ENCODE data around the gene DNAJC24. TPM values are rescaled to one million over a fixed set of nuclear protein-coding genes. Genes with fewer than 3 reads are reported as not detected.

Gene DNAJC24
- total RNA-seq, 1 experiment from 2014 or later = 9.3 TPM

- Histone ChIP-seq H4K20me1 (ENCODE audit: low read length) (no peaks in the 10 kb centered on the region), H3F3A (ENCODE audit: low read length, unreplicated experiment) (peaks cover 11% of the 10 kb centered on the region), H3K27me3 (ENCODE audit: low read length) (no peaks in the 10 kb centered on the region), H3K9me2 (replicated peaks; ENCODE audit: low read length) (no peaks in the 10 kb centered on the region), H2AFZ (ENCODE audit: low read length) (no peak overlapping the region), H3K9ac (ENCODE audit: low read length) (no peak overlapping the region), H3K4me1 (ENCODE audit: insufficient read depth, low read length) (peaks cover 30% of the 10 kb centered on the region), H3K4me2 (ENCODE audit: low read length) (no peak overlapping the region), H3K4me3 (ENCODE audit: low read length) (no peak overlapping the region), H3K36me3 (ENCODE audit: low read depth, low read length) (no peaks in the 10 kb centered on the region), H3K9me3 (ENCODE audit: low read length) (no peaks in the 10 kb centered on the region), H3K79me2 (ENCODE audit: low read length) (no peaks in the 10 kb centered on the region), H3K27ac (ENCODE audit: low read length) (no peak overlapping the region)
- no peak for ATAC-seq
- TF ChIP-seq EZH2phosphoT487 (IDR thresholded peaks at IDR 0.05; ENCODE audit: borderline replicate concordance, low read length) (no peak), EZH2 (IDR thresholded peaks at IDR 0.05; ENCODE audit: low read length, unreplicated experiment) (no peak), CTCF (conservative IDR thresholded peaks at IDR 0.05; ENCODE audit: low read depth, low read length) (no peak)
- CTCF ChIA-PET = no interaction called here
- DNase-seq = peak; percentile 7
- BruUV-seq (replicated peaks) = no TSS peak
- POLR2A ChIA-PET (ENCODE audit: unreplicated experiment) = no interaction called here
- intact Hi-C loops (cut with micrococcal nuclease) = no loop called here
Measured at GRCh38 chr11:31442086-31442485, 72.4 kb downstream of the DNAJC24 start.

GRCh38 chr11:31443802-31444201 is 74.1 kb downstream of the DNAJC24 start:
- CTCF ChIA-PET = no interaction called here
- no peak for DNase-seq
- H3K4me3 ChIP-seq (ENCODE audit: low read length) = no peak overlapping the region
- H3K9ac ChIP-seq (ENCODE audit: low read length) = no peak overlapping the region
- no peak overlapping the region for H3K4me2 ChIP-seq (ENCODE audit: low read length)
- H2AFZ ChIP-seq (ENCODE audit: low read length) = no peak overlapping the region
- peaks cover 13% of the 10 kb centered on the region for H3K4me1 ChIP-seq (ENCODE audit: insufficient read depth, low read length)
- no peaks in the 10 kb centered on the region for H4K20me1 ChIP-seq (ENCODE audit: low read length)
- H3K9me2 ChIP-seq (replicated peaks; ENCODE audit: low read length) = no peaks in the 10 kb centered on the region
- POLR2A ChIA-PET (ENCODE audit: unreplicated experiment) = no interaction called here
- intact Hi-C loops (cut with micrococcal nuclease) = no loop called here
- H3K36me3 ChIP-seq (ENCODE audit: low read depth, low read length) = no peaks in the 10 kb centered on the region
- H3K27ac ChIP-seq (ENCODE audit: low read length) = no peak overlapping the region
- BruUV-seq (replicated peaks) = no TSS peak
- TF ChIP-seq EZH2 (IDR thresholded peaks at IDR 0.05; ENCODE audit: low read length, unreplicated experiment) = no peak
- TF ChIP-seq EZH2phosphoT487 (IDR thresholded peaks at IDR 0.05; ENCODE audit: borderline replicate concordance, low read length) = no peak
- no peak for TF ChIP-seq CTCF (conservative IDR thresholded peaks at IDR 0.05; ENCODE audit: low read depth, low read length)
- H3K27me3 ChIP-seq (ENCODE audit: low read length) = no peaks in the 10 kb centered on the region
- no peaks in the 10 kb centered on the region for H3F3A ChIP-seq (ENCODE audit: low read length, unreplicated experiment)
- no peak for ATAC-seq
- no peaks in the 10 kb centered on the region for H3K9me3 ChIP-seq (ENCODE audit: low read length)
- no peaks in the 10 kb centered on the region for H3K79me2 ChIP-seq (ENCODE audit: low read length)

- DNase-seq = peak; percentile 8
- TF ChIP-seq CTCF (conservative IDR thresholded peaks at IDR 0.05; ENCODE audit: low read depth, low read length) (no peak), EZH2 (IDR thresholded peaks at IDR 0.05; ENCODE audit: low read length, unreplicated experiment) (no peak), EZH2phosphoT487 (IDR thresholded peaks at IDR 0.05; ENCODE audit: borderline replicate concordance, low read length) (no peak)
- POLR2A ChIA-PET (ENCODE audit: unreplicated experiment) = no interaction called here
Measured at GRCh38 chr11:31445621-31446020, 76.0 kb downstream of the DNAJC24 start.

More at GRCh38 chr11:31445621-31446020, 76.0 kb downstream of the DNAJC24 start:
- Histone ChIP-seq H4K20me1 (ENCODE audit: low read length) (no peaks in the 10 kb centered on the region), H3K79me2 (ENCODE audit: low read length) (no peaks in the 10 kb centered on the region), H3K9ac (ENCODE audit: low read length) (no peak overlapping the region), H3K27ac (ENCODE audit: low read length) (no peak overlapping the region), H3K9me3 (ENCODE audit: low read length) (no peaks in the 10 kb centered on the region), H3K9me2 (replicated peaks; ENCODE audit: low read length) (no peaks in the 10 kb centered on the region), H3F3A (ENCODE audit: low read length, unreplicated experiment) (no peaks in the 10 kb centered on the region), H3K4me1 (ENCODE audit: insufficient read depth, low read length) (peaks cover 13% of the 10 kb centered on the region), H2AFZ (ENCODE audit: low read length) (no peak overlapping the region), H3K36me3 (ENCODE audit: low read depth, low read length) (no peaks in the 10 kb centered on the region), H3K4me3 (ENCODE audit: low read length) (no peak overlapping the region), H3K4me2 (ENCODE audit: low read length) (no peak overlapping the region), H3K27me3 (ENCODE audit: low read length) (no peaks in the 10 kb centered on the region)
- BruUV-seq (replicated peaks) = no TSS peak
- intact Hi-C loops (cut with micrococcal nuclease) = no loop called here
- CTCF ChIA-PET = no interaction called here
- ATAC-seq = no peak

Data from PC-3 (cell line).